Astrocyte (in vitro differentiated cells and primary cell): ENCODE measurements around the gene SNAP29. TPM values are rescaled to one million over a fixed set of nuclear protein-coding genes. Genes with fewer than 3 reads are reported as not detected.

ENCODE experiments used
- DNase-seq: peaks from one replicate; pipeline ENCODE4 v3.0.0-alpha.2; 2010; ENCODE audit warnings: low read depth
- FAIRE-seq: peaks from 2 replicates; lab custom pipeline; 2011; peaks lifted over from hg19 to GRCh38; lab: Jason Lieb, UNC
- H2AFZ ChIP-seq: 2 replicates; pipeline ENCODE4 v1.6.0; 2012; ENCODE audit warnings: low read depth, low read length, inconsistent platforms
- H3K27ac ChIP-seq: 2 replicates; pipeline ENCODE4 v1.5.1; 2011; ENCODE audit warnings: low read depth, low read length, inconsistent platforms
- H3K27me3 ChIP-seq: 2 replicates; pipeline ENCODE4 v1.6.0; 2011; ENCODE audit warnings: low read length, inconsistent platforms; ENCODE audit not compliant: insufficient read depth
- H3K36me3 ChIP-seq: 2 replicates; pipeline ENCODE4 v1.5.1; 2011; ENCODE audit warnings: low read length, inconsistent platforms; ENCODE audit not compliant: insufficient read depth
- H3K4me1 ChIP-seq: 2 replicates; pipeline ENCODE4 v1.5.1; 2011; ENCODE audit warnings: low read length, inconsistent platforms; ENCODE audit not compliant: insufficient read depth
- H3K4me2 ChIP-seq: 2 replicates; pipeline ENCODE4 v1.6.0; 2012; ENCODE audit warnings: low read length, inconsistent platforms
- H3K4me3 ChIP-seq: 2 replicates; pipeline ENCODE4 v1.5.1; 2011; ENCODE audit warnings: low read depth, mild to moderate bottlenecking, low read length, inconsistent platforms; ENCODE audit not compliant: insufficient read depth
- H3K79me2 ChIP-seq: 2 replicates; pipeline ENCODE4 v1.6.0; 2012; ENCODE audit warnings: mild to moderate bottlenecking, low read length, inconsistent platforms; ENCODE audit not compliant: insufficient read depth
- H3K9ac ChIP-seq: 2 replicates; pipeline ENCODE4 v1.6.0; 2012; ENCODE audit warnings: mild to moderate bottlenecking, low read length, inconsistent platforms
- H3K9me3 ChIP-seq: 2 replicates; pipeline ENCODE4 v1.5.1; 2012; ENCODE audit warnings: low read depth, mild to moderate bottlenecking, low read length, inconsistent platforms; ENCODE audit not compliant: insufficient read depth
- H4K20me1 ChIP-seq: 2 replicates; pipeline ENCODE4 v1.6.0; 2012; ENCODE audit warnings: low read length, inconsistent platforms; ENCODE audit not compliant: insufficient read depth
- H3K27ac Mint-ChIP-seq: one replicate; pipeline ENCODE4 v1.8.0; 2021; ENCODE audit warnings: mild to moderate bottlenecking, mixed read lengths; ENCODE audit not compliant: unreplicated experiment
- H3K27me3 Mint-ChIP-seq: one replicate; pipeline ENCODE4 v1.8.0; 2021; ENCODE audit warnings: low read depth, mixed read lengths; ENCODE audit not compliant: unreplicated experiment
- H3K36me3 Mint-ChIP-seq: one replicate; pipeline ENCODE4 v1.8.0; 2021; ENCODE audit warnings: low read depth, mixed read lengths; ENCODE audit not compliant: unreplicated experiment
- H3K4me1 Mint-ChIP-seq: one replicate; pipeline ENCODE4 v1.8.0; 2021; ENCODE audit warnings: low read depth, mixed read lengths; ENCODE audit not compliant: unreplicated experiment
- H3K4me3 Mint-ChIP-seq: one replicate; pipeline ENCODE4 v1.8.0; 2021; ENCODE audit warnings: mild to moderate bottlenecking, moderate library complexity, mixed read lengths; ENCODE audit not compliant: unreplicated experiment
- H3K9me3 Mint-ChIP-seq: one replicate; pipeline ENCODE4 v1.8.0; 2021; ENCODE audit warnings: mild to moderate bottlenecking, mixed read lengths; ENCODE audit not compliant: unreplicated experiment
- EZH2 ChIP-seq: IDR thresholded peaks from 2 replicates; pipeline ENCODE4 v1.6.1; 2012; ENCODE audit warnings: mild to moderate bottlenecking, low read length, inconsistent platforms; ENCODE audit not compliant: insufficient read depth
- total RNA-seq: library from RNA; stranded (reverse); gene quantifications from 2 replicates; pipeline ENCODE4 v1.2.1, GENCODE V29; 2021
- TF ChIP-seq, protein P1 (sequence below): IDR thresholded peaks from 2 replicates; pipeline ENCODE4 v1.5.1; 2011; ENCODE audit warnings: low read depth, mild to moderate bottlenecking, inconsistent platforms, low read length, moderate library complexity; ENCODE audit not compliant: insufficient read depth

The SNAP29 gene
- total RNA-seq, 1 donor from 2014 or later, result 19.6 TPM

DNA sequence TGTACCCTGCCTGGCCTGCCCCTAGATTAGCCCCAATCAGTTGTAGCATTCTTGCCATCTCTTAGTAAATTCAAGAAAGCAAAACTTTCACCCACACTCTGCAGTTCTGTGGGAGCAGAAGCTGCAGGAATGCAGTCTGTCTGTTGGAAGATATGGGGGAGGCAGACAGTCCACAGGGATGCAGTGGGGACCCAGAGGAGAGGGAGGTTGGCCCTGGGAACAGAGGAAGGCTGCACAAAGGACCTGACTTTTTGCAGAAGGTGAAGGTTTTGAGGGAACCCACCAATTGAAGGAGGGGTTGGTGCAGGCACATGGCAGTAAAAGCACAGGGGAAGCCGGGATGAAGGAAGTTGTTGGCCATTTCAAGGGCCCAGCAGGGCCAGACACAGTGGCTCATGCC is 16.5 kb downstream of the SNAP29 start:
- Mint-ChIP-seq H3K36me3 (peaks cover 21% of the 10 kb centered on the region), H3K27me3 (no peaks in the 10 kb centered on the region), H3K4me3 (no peak overlapping the region), H3K4me1 (peaks cover 3% of the 10 kb centered on the region), H3K9me3 (no peaks in the 10 kb centered on the region), H3K27ac (no peak overlapping the region)
- no peak for FAIRE-seq
- no peak for DNase-seq
- Histone ChIP-seq H3K4me2 (no peak overlapping the region), H2AFZ (no peak overlapping the region), H3K27me3 (no peaks in the 10 kb centered on the region), H3K79me2 (no peaks in the 10 kb centered on the region), H3K9ac (no peak overlapping the region), H3K9me3 (no peaks in the 10 kb centered on the region), H3K4me1 (no peaks in the 10 kb centered on the region), H3K36me3 (peaks cover 2% of the 10 kb centered on the region), H4K20me1 (no peaks in the 10 kb centered on the region), H3K4me3 (no peak overlapping the region), H3K27ac (no peak overlapping the region)
- TF ChIP-seq, protein P1, sequence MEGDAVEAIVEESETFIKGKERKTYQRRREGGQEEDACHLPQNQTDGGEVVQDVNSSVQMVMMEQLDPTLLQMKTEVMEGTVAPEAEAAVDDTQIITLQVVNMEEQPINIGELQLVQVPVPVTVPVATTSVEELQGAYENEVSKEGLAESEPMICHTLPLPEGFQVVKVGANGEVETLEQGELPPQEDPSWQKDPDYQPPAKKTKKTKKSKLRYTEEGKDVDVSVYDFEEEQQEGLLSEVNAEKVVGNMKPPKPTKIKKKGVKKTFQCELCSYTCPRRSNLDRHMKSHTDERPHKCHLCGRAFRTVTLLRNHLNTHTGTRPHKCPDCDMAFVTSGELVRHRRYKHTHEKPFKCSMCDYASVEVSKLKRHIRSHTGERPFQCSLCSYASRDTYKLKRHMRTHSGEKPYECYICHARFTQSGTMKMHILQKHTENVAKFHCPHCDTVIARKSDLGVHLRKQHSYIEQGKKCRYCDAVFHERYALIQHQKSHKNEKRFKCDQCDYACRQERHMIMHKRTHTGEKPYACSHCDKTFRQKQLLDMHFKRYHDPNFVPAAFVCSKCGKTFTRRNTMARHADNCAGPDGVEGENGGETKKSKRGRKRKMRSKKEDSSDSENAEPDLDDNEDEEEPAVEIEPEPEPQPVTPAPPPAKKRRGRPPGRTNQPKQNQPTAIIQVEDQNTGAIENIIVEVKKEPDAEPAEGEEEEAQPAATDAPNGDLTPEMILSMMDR, result no peak
- TF ChIP-seq EZH2, result no peak

DNA sequence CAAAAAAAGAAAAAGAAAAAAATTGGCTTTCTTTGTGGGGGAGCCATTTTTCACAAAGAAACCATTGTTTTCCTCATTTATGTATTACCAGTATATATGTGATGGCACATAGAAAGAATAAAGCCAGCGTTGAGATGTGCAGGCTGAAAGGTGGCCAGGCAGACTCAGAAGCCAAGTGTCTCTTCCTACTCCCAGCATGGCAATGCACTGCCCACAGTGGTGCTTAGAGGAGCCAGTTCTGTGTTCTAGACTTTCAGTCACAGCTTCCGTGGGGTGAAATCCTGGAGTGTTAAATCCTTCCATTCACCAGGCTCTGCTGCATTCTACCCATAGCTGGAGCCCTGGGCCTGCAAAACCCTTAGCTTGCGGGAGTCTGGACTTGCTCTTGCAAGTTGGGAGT is 18.9 kb downstream of the SNAP29 start:
- peaks cover 8% of the 10 kb centered on the region for H3K36me3 ChIP-seq
- H3K4me1 ChIP-seq, result no peaks in the 10 kb centered on the region
- H3K4me3 ChIP-seq, result no peak overlapping the region
- H3K27ac ChIP-seq, result no peak overlapping the region
- DNase-seq, result no peak
- H2AFZ ChIP-seq, result no peak overlapping the region
- no peaks in the 10 kb centered on the region for H3K27me3 ChIP-seq
- H3K4me2 ChIP-seq, result no peak overlapping the region
- no peak overlapping the region for H3K9ac ChIP-seq
- TF ChIP-seq, protein P1, result no peak
- TF ChIP-seq EZH2, result no peak
- Mint-ChIP-seq H3K9me3 (no peaks in the 10 kb centered on the region), H3K27me3 (no peaks in the 10 kb centered on the region), H3K27ac (no peak overlapping the region), H3K4me1 (peaks cover 3% of the 10 kb centered on the region), H3K36me3 (peaks cover 26% of the 10 kb centered on the region), H3K4me3 (no peak overlapping the region)
- H4K20me1 ChIP-seq, result no peaks in the 10 kb centered on the region
- no peaks in the 10 kb centered on the region for H3K9me3 ChIP-seq
- no peak for FAIRE-seq
- no peaks in the 10 kb centered on the region for H3K79me2 ChIP-seq

DNA sequence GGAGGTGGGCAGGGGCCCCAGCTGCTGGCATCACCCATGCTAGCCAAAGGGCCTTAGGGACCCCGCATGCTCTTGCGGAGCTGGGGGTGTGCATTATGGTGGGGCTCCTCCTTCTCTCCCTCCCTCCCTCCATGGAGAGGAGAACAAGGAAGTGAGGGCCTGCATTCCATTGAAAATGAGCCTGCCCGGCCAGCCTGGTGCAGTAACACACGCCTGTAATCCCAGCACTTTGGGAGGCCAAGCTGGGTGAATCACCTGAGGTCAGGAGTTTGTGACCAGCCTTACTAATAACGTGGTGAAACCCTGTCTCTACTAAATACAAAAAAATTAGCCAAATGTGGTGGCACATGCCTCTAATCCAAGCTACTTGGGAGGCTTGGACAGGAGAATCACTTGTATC is 22.4 kb downstream of the SNAP29 start:
- Histone ChIP-seq H4K20me1 (peaks cover 7% of the 10 kb centered on the region), H3K27me3 (no peaks in the 10 kb centered on the region), H3K4me1 (no peaks in the 10 kb centered on the region), H3K4me3 (no peak overlapping the region), H2AFZ (no peak overlapping the region), H3K9me3 (no peaks in the 10 kb centered on the region), H3K27ac (no peak overlapping the region), H3K36me3 (peaks cover 10% of the 10 kb centered on the region), H3K4me2 (no peak overlapping the region), H3K79me2 (no peaks in the 10 kb centered on the region), H3K9ac (no peak overlapping the region)
- H3K4me3 Mint-ChIP-seq, result no peak overlapping the region
- no peaks in the 10 kb centered on the region for H3K9me3 Mint-ChIP-seq
- peaks cover 15% of the 10 kb centered on the region for H3K36me3 Mint-ChIP-seq
- DNase-seq (no peak), FAIRE-seq (no peak)
- TF ChIP-seq EZH2, result no peak
- TF ChIP-seq, protein P1, result no peak
- H3K27me3 Mint-ChIP-seq, result no peaks in the 10 kb centered on the region
- H3K27ac Mint-ChIP-seq, result no peak overlapping the region
- H3K4me1 Mint-ChIP-seq, result no peaks in the 10 kb centered on the region
